ENCODE measurements around the gene BAHCC1. TPM values are rescaled to one million over a fixed set of nuclear protein-coding genes. Genes with fewer than 3 reads are reported as not detected.

Gene BAHCC1
- total RNA-seq, 2 donors from 2014 or later: 0.22 to 0.29 TPM

DNA sequence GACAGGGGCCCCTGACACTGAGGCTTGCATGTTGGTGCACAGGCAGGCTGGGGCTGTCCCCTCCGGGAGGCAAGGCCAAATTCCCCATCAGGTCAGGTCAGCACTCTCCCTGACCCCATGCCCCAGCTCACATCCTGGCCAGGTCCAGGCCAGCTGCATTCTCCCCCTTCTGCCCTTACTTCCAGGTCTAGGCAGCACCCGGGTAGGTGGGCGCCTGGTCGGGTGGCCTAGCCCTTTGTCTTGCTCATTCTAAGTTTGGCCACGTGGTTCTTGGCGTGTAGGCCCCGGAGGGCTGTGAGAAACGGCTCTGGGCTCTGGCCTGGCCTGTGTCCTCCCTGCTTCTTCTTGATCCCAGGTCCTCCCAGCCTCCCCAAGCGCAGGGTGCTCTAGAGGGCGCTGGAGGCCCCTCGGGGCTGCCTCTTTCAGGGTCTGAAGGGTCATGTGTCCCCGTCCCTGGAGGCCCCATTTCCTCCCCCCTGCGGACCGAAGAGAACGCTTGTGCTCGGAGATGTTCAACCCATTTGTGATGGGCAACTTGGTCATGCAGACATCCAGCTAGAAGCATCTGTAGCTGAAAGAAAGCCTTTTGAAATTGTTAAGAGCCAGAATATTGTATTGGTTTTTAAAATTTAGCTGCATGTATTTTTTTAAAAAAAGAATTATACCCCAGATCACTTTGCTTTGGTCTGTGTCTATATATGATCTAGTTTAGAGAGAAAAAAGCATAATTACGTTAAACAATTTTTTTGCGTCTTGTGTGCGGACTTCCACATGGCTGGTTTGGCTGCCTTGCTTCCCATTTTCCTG, 6.7 kb downstream of the BAHCC1 start:
- Mint-ChIP-seq H3K4me3 (peak overlapping the region; percentile 76), H3K27me3 (peaks cover 74% of the 10 kb centered on the region), H3K27ac (no peak overlapping the region), H3K36me3 (ENCODE audit: low read depth) (peaks cover 3% of the 10 kb centered on the region), H3K4me1 (peaks cover 18% of the 10 kb centered on the region)
- ATAC-seq (no peak), DNase-seq (no peak)
- no peaks in the 10 kb centered on the region for H3K9me3 ChIP-seq (ENCODE audit: control insufficient read depth, low read length, poor library complexity, severe bottlenecking)

DNA sequence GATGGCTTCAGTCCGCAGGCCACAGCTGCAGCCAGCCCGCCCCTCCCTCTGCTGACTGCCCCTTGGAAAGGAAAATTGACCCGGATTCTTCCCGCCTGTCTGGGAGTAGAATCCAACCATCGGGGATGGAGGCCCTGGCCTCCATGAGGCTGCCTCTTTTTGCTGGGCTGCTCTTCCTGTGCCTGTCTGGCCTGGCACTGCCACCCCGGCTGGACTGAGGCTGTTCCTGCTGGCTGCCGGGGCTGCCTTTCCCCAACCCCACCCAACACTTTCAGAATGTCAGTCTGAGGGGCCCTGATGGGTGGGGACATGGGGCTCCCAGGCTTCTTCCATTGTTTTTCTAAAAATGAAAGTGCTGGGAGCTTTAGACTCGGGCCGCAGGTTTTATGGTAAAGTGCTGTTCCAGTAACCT, 7.3 kb downstream of the BAHCC1 start:
- H3K9me3 ChIP-seq (ENCODE audit: control insufficient read depth, low read length, poor library complexity, severe bottlenecking): no peaks in the 10 kb centered on the region
- H3K4me3 Mint-ChIP-seq: no peak overlapping the region
- DNase-seq (no peak), ATAC-seq (no peak)
- H3K36me3 Mint-ChIP-seq (ENCODE audit: low read depth): peaks cover 3% of the 10 kb centered on the region
- peaks cover 80% of the 10 kb centered on the region for H3K27me3 Mint-ChIP-seq
- peaks cover 18% of the 10 kb centered on the region for H3K4me1 Mint-ChIP-seq
- no peak overlapping the region for H3K27ac Mint-ChIP-seq

DNA sequence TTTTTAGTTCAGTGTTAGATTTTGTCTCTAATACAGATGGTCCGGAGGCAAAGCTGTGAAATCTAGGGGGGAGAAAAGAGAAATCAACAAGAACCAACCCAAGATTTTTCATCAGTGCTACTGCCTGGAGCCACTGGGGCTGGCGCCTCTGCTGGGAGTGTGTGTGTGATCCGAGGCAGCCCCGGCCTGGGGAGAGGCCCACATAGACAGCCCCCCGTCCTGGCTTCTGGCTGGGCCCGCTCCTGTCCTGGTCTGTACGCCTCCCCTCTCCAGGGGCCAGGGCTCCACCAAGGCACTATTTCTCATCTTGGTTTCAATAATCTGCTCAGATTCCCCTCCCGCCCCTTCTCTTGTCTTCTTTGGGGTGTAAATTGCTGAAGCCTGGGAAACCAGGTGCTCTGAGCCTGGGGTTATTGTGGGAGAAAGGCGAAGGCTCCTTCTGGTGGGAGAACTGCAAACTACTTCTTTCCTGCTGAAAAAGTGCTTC, 7.8 kb downstream of the BAHCC1 start:
- Mint-ChIP-seq H3K4me1 (peaks cover 15% of the 10 kb centered on the region), H3K27me3 (peaks cover 81% of the 10 kb centered on the region), H3K27ac (no peak overlapping the region), H3K36me3 (ENCODE audit: low read depth) (peaks cover 3% of the 10 kb centered on the region), H3K4me3 (no peak overlapping the region)
- H3K9me3 ChIP-seq (ENCODE audit: control insufficient read depth, low read length, poor library complexity, severe bottlenecking): no peaks in the 10 kb centered on the region
- ATAC-seq (no peak), DNase-seq (no peak)

DNA sequence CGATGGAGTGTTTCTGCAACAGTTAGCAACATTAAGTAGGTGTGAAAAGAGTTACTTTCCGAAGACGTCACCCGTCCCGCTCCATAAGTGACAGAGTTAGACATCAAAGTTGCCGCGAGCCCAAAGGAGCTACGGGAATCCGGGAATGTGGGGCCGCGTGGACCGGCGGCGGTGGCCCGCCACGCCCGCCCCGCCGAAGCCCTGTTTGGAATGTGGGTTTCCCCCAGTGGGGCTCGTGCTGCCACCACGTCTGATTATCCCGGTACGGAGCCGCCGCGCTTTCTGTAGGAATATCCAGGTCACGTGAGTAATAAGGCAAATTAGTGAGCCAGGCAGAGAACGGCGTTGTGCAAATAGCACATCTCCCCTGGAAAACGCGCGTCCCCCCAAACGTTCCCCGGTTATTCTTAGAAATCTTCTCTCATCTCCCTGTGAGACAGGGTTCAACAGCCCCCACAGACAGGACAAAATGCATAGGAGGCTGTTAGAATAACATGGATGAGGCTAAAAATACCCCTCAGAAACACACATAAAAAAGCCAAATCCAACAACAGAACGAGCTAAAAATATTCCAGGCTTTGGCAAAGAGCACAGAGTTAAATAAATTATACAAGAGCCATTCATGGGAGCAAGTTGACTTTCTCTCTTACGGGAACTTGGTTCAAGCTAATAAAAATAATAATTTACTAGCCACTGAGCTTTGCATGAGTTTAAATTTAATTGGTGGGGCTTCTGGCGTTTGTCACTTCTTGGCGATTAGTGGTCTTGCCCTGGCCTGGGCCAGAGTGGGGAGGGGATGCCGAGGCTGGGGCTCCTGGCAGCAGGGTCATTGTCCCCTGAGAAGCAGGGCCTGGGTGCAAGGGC, 8.6 kb downstream of the BAHCC1 start:
- peaks cover 11% of the 10 kb centered on the region for H3K4me1 Mint-ChIP-seq
- H3K4me3 Mint-ChIP-seq: no peak overlapping the region
- no peak overlapping the region for H3K27ac Mint-ChIP-seq
- peaks cover 88% of the 10 kb centered on the region for H3K27me3 Mint-ChIP-seq
- H3K9me3 ChIP-seq (ENCODE audit: control insufficient read depth, low read length, poor library complexity, severe bottlenecking): no peaks in the 10 kb centered on the region
- ATAC-seq (no peak), DNase-seq (no peak)
- peaks cover 4% of the 10 kb centered on the region for H3K36me3 Mint-ChIP-seq (ENCODE audit: low read depth)

DNA sequence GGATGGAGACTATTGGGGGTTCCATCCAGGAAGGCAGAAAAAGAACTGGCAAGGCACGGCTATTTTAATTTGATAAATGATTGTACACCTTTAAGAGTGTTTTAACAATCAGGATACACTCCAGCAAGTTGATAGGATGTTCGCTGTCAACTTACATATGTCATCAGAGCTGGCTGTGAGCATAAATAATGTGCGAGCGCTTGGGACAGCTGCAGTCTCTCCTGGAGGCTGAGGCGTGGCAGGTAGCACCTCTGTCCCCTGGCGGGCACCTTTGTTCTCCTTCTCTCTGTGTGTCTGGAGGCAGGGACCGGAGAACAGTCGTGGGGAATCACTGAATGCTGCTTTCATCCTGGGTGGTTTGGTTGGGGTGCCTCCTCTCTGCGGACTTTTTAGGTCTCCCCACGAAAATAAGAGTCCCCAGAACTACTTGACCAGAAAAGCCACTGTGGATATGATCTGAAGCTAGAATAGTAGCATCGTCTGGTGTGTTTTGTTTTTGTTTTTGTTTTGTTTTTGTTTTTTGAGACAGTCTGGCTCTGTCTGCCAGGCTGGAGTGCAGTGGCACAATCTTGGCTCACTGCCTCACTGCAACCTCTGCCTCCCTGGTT, 9.4 kb downstream of the BAHCC1 start:
- H3K4me1 Mint-ChIP-seq: peaks cover 10% of the 10 kb centered on the region
- no peaks in the 10 kb centered on the region for H3K9me3 ChIP-seq (ENCODE audit: control insufficient read depth, low read length, poor library complexity, severe bottlenecking)
- peaks cover 3% of the 10 kb centered on the region for H3K36me3 Mint-ChIP-seq (ENCODE audit: low read depth)
- no peak overlapping the region for H3K4me3 Mint-ChIP-seq
- H3K27ac Mint-ChIP-seq: no peak overlapping the region
- ATAC-seq: no peak
- peaks cover 96% of the 10 kb centered on the region for H3K27me3 Mint-ChIP-seq
- DNase-seq: no peak

DNA sequence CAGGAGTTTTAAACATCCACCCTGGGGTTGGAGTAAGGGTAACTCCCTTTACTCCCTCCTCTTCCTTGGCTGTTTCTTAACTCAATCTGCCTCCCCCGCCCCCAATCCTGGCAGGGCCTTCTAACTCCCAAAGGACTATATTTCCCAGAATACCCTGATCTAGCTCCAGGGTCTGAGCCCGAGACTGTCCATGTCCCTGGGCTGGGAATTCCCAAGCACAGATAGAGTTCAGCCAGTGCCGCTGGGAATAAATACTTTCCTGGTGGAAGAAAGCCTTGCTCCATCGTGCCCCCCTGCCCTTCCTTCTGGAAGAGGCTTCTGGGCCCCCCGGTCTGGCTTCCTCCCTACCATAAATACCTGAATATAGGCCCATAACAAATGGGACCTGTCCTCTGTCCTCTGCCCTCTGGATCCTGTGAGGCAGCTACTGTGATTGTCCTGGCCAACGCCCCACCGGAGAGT, 10.2 kb downstream of the BAHCC1 start:
- Mint-ChIP-seq H3K36me3 (ENCODE audit: low read depth) (peaks cover 3% of the 10 kb centered on the region), H3K27me3 (peaks cover 93% of the 10 kb centered on the region), H3K4me1 (peaks cover 6% of the 10 kb centered on the region)

DNA sequence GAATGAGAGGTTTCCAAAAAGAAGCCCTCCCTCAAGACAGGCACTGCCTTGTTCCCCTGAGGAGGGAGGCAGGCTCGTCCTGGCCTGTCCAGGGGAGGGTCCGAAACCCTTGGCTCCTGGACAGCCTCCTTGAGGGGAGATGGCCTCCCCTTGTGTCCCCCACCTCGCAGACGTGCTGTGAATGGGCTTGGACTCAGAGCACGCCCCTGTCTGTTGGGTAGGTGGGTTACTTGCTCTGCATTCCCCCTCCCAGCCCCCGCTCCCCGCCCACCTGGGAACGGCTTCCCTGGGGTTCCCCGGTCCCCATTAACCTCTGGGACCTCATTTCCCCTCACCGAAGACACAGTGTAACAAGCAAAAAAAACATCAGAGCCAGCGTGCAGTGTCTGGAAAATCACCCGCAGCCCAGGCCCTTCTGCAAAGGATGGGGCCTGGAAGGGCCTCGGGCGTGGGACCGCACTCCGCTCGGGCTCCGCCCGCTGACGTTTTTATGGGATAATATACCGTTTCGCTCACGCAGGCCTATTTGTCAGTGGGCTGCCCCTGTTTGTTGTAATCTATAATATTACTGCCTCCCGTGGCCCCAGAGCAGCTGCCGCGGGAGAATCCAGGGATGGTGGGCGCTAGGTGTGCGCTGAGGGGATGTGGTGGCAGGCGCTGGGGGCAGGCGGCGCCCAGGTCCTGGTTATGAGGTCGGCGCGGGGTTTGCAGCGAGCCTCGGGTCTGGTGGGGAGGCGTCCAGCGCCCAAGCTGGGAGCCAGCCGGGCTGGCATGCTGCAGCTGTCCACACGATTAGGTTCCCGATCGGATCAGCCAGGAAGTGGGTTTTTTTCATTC, 11.1 kb downstream of the BAHCC1 start:
- H3K27me3 Mint-ChIP-seq: peaks cover 84% of the 10 kb centered on the region
- no peak overlapping the region for H3K4me3 Mint-ChIP-seq
- H3K36me3 Mint-ChIP-seq (ENCODE audit: low read depth): peaks cover 3% of the 10 kb centered on the region
- H3K27ac Mint-ChIP-seq: no peak overlapping the region
- DNase-seq: no peak
- H3K9me3 ChIP-seq (ENCODE audit: control insufficient read depth, low read length, poor library complexity, severe bottlenecking): no peaks in the 10 kb centered on the region
- ATAC-seq: no peak
- peaks cover 6% of the 10 kb centered on the region for H3K4me1 Mint-ChIP-seq

More for the DNA sequence above, 10.2 kb downstream of the BAHCC1 start:
- DNase-seq: no peak
- Mint-ChIP-seq H3K27ac (no peak overlapping the region), H3K4me3 (no peak overlapping the region)
- H3K9me3 ChIP-seq (ENCODE audit: control insufficient read depth, low read length, poor library complexity, severe bottlenecking): no peaks in the 10 kb centered on the region
- no peak for ATAC-seq

DNA sequence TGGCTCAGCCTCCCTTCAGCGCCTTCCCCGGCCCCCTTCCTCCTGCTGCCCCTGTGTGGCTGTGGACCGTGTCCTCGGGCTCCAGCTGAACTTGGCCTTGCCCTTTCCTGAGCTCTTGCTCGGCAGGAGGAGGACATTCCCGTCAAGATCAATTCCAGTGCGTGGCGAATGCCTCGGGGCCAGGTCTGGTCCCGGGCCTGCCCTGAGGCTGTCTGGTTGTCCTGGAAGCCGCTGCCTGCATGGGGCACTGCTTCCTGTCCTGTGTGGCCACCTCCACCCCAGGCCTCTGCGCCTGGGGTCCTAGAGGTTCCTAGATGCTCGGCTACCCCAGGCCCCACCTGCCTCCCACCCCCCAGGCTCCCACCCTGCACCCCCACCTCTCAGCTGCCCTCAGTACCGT, 12.8 kb downstream of the BAHCC1 start:
- Mint-ChIP-seq H3K27me3 (peaks cover 67% of the 10 kb centered on the region), H3K36me3 (ENCODE audit: low read depth) (peaks cover 4% of the 10 kb centered on the region), H3K4me1 (peaks cover 10% of the 10 kb centered on the region), H3K4me3 (no peak overlapping the region), H3K27ac (no peak overlapping the region)
- ATAC-seq (no peak), DNase-seq (no peak)
- no peaks in the 10 kb centered on the region for H3K9me3 ChIP-seq (ENCODE audit: control insufficient read depth, low read length, poor library complexity, severe bottlenecking)

DNA sequence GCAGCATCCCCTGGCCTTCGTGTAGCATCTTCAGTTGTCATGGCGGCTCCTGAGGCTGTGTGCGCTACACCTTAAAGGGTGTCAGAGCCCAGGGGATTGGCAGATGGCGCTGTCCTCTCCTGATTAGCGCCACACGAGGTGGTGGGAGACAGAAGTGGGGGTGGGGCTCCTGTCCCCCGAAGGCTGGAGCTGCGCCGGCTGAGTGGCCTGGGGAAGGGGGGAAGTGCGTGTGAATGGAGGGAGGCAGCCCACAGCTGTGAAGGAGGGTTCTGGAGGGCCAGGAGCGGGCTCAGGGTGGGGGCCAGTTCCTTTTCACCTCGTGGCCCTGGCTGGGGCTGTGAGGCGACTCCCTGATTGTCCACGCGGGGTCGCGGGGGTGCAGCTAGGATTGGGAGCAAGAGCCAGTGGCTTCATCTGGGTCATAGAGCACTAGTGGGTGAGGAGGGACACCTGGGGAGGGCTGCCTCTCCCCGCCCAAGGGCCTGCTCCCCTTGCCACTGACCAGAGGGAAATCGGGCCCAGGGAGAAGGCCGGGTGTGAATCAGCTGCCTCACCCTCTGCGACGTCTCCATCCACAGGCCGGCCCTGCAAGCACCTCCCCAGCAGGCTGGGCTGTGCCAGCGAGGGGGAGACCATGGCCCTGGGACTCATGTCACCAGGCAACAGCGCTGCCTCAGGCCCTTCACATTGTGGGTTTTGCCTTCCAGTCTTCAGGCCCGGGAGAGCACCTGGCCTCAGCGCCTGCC, 14.1 kb downstream of the BAHCC1 start:
- peaks cover 4% of the 10 kb centered on the region for H3K36me3 Mint-ChIP-seq (ENCODE audit: low read depth)
- ATAC-seq (no peak), DNase-seq (no peak)
- H3K27ac Mint-ChIP-seq: no peak overlapping the region
- no peak overlapping the region for H3K4me3 Mint-ChIP-seq
- H3K4me1 Mint-ChIP-seq: peaks cover 16% of the 10 kb centered on the region
- peaks cover 53% of the 10 kb centered on the region for H3K27me3 Mint-ChIP-seq
- no peaks in the 10 kb centered on the region for H3K9me3 ChIP-seq (ENCODE audit: control insufficient read depth, low read length, poor library complexity, severe bottlenecking)

DNA sequence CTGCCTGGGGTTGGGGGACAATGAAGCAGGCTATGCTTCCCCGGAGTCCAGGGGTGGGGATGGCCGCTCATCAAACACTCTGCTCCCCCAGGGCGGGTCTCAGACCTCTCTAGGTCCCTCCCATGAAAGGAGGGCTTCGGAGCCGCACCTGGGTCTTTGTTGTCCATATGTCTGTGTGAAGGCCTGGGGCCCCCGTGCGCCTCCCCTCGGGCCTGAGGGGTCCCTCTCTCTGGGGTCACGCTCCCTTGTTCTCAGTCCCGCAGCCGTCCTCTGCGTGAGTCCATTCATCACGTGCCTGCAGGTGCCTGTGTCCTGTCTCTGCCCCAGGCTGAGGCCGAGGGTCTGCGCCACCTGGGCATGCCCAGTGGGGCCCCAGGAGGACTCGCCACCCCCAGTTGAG, 15.6 kb downstream of the BAHCC1 start:
- DNase-seq: no peak
- peaks cover 16% of the 10 kb centered on the region for H3K4me1 Mint-ChIP-seq
- H3K4me3 Mint-ChIP-seq: no peak overlapping the region
- no peaks in the 10 kb centered on the region for H3K9me3 ChIP-seq (ENCODE audit: control insufficient read depth, low read length, poor library complexity, severe bottlenecking)
- H3K36me3 Mint-ChIP-seq (ENCODE audit: low read depth): peaks cover 4% of the 10 kb centered on the region
- peaks cover 39% of the 10 kb centered on the region for H3K27me3 Mint-ChIP-seq
- H3K27ac Mint-ChIP-seq: no peak overlapping the region
- no peak for ATAC-seq

DNA sequence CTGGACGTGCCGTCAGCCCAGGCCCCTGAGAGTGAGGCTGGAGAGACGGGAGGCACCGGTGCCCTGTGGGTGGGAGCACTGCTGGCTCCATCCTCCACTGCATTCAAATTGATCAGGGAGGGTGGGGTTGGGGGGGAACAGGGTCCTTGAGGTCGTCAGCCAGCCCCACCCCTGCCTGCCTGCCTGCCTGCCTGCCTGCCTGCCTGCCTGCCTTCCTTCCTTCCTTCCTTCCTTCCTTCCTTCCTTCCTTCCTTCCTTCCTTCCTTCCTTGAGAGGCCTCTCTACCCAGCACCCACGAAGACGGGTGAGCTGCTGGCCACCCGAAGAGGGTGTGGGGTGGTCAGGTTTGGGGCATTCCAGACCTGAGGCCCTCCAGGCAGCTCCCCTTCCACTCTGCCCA, 16.0 kb downstream of the BAHCC1 start:
- no peak for DNase-seq
- Mint-ChIP-seq H3K27ac (no peak overlapping the region), H3K27me3 (peaks cover 35% of the 10 kb centered on the region), H3K36me3 (ENCODE audit: low read depth) (peaks cover 4% of the 10 kb centered on the region), H3K4me3 (peak overlapping the region; percentile 28), H3K4me1 (peaks cover 17% of the 10 kb centered on the region)
- ATAC-seq: no peak
- no peaks in the 10 kb centered on the region for H3K9me3 ChIP-seq (ENCODE audit: control insufficient read depth, low read length, poor library complexity, severe bottlenecking)

All from T-helper 17 cell (primary cell).